Measurements from ENCODE around the gene TCEAL6. TPM values are rescaled to one million over a fixed set of nuclear protein-coding genes. Genes with fewer than 3 reads are reported as not detected.
A peak's percentile ranks its signal among the peaks of the same experiment; 100 is the strongest.
"Not testable (repeated sequence)": the region's sequence is repeated elsewhere in the genome, so short reads cannot be mapped to it uniquely, and the experiment has no call there.

The TCEAL6 gene
- total RNA-seq, 4 donors from 2014 or later = not detected

GRCh38 chrX:102138064-102138463, 4.2 kb downstream of the TCEAL6 start:
- H3K27me3 ChIP-seq = no peaks in the 10 kb centered on the region
- TF ChIP-seq POLR2A (IDR thresholded peaks at IDR 0.05) (no peak), CTCF (IDR thresholded peaks at IDR 0.05) (no peak)

GRCh38 chrX:102129473-102129872, 12.8 kb downstream of the TCEAL6 start:
- H3K9me3 ChIP-seq = no peaks in the 10 kb centered on the region
- no peak overlapping the region for H3K4me3 ChIP-seq
- TF ChIP-seq CTCF (IDR thresholded peaks at IDR 0.05) (peak in 3 of 6 experiments; percentile 8 to 35 (median 31)), POLR2A (IDR thresholded peaks at IDR 0.05) (no peak)
- H3K4me1 ChIP-seq = no peaks in the 10 kb centered on the region
- DNase-seq = no peak
- no peak overlapping the region for H3K27ac ChIP-seq
- H3K36me3 ChIP-seq = no peaks in the 10 kb centered on the region
- no peaks in the 10 kb centered on the region for H3K27me3 ChIP-seq

More at GRCh38 chrX:102138064-102138463, 4.2 kb downstream of the TCEAL6 start:
- Histone ChIP-seq H3K36me3 (no peaks in the 10 kb centered on the region), H3K27ac (no peak overlapping the region), H3K4me1 (no peaks in the 10 kb centered on the region), H3K9me3 (no peaks in the 10 kb centered on the region), H3K4me3 (no peak overlapping the region)
- no peak for DNase-seq

- no peaks in the 10 kb centered on the region for H3K4me1 ChIP-seq
- TF ChIP-seq CTCF (IDR thresholded peaks at IDR 0.05) (no peak), POLR2A (IDR thresholded peaks at IDR 0.05) (no peak)
- no peaks in the 10 kb centered on the region for H3K9me3 ChIP-seq
- H3K27ac ChIP-seq = no peak overlapping the region
- H3K4me3 ChIP-seq = no peak overlapping the region
- no peaks in the 10 kb centered on the region for H3K36me3 ChIP-seq
- DNase-seq = no peak
- H3K27me3 ChIP-seq = no peaks in the 10 kb centered on the region
Measured at GRCh38 chrX:102126863-102127262, 15.4 kb downstream of the TCEAL6 start.

- DNase-seq, H3K27ac ChIP-seq, H3K4me1 ChIP-seq, H3K27me3 ChIP-seq, H3K36me3 ChIP-seq, H3K9me3 ChIP-seq: not testable (repeated sequence)
- H3K4me3 ChIP-seq = peak overlapping the region in 1 of 4 donors; percentile 14
Measured at GRCh38 chrX:102126080-102126818, 16.0 kb downstream of the TCEAL6 start.

GRCh38 chrX:102125436-102125835, 16.8 kb downstream of the TCEAL6 start, which contains the start of gene TCEAL2:
Gene TCEAL2, plus strand, starts transcription at chrX:102125679. Its CDS starts 1,152 bp downstream, at chrX:102126831.
- H3K36me3 ChIP-seq, H3K27me3 ChIP-seq, H3K27ac ChIP-seq, H3K4me1 ChIP-seq, H3K9me3 ChIP-seq, DNase-seq: not testable (repeated sequence)
- peak within 1 kb of the TSS in 1 of 4 donors; percentile 14 for H3K4me3 ChIP-seq

DNA sequence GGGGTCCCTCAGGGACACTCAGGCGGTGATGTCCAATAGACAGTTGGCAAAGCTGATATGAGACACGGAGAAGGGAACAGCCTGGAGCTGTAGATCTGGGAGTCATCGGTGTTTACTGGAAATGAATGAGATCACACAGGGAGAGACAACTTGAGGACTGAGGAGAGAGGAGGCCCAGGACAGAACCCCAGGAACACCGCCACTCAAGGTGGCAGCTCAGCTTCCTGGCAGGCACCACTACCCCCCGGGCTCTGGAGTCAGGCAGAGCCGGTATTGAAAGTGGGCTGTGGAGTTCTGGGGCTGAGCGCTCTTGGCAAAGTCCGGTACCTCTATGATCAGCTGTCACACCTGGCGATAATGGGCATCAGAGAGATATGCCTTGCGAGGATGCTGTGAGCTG, 17.3 kb downstream of the TCEAL6 start:
- not testable (repeated sequence) for H3K9me3 ChIP-seq, H3K4me3 ChIP-seq, H3K4me1 ChIP-seq, H3K27me3 ChIP-seq, H3K36me3 ChIP-seq, DNase-seq, H3K27ac ChIP-seq

DNA sequence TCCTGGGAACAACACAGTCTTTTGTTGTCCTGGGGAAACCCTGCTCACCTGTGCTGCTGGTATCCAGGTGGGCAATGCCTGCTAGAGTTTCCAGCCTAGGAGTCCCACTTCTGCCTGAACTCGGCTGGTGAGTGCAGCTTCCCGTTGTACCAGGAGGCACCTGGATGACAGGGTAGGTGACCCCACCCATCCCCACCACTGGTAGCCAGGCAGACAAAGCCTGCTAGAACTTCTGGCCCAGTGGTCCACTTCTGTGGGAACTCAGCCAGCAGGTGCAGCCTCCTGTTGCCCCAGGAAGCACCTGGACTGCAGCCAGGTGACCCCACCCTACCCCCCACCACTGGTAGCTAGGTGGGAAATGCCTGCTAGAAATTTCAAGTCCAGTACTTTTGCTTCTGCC, 26.5 kb downstream of the TCEAL6 start:
- no peaks in the 10 kb centered on the region for H3K9me3 ChIP-seq
- H3K36me3 ChIP-seq = no peaks in the 10 kb centered on the region
- no peaks in the 10 kb centered on the region for H3K4me1 ChIP-seq
- H3K27ac ChIP-seq = no peak overlapping the region
- no peak overlapping the region for H3K4me3 ChIP-seq
- H3K27me3 ChIP-seq = no peaks in the 10 kb centered on the region
- TF ChIP-seq POLR2A (IDR thresholded peaks at IDR 0.05) = no peak
- no peak for TF ChIP-seq CTCF (IDR thresholded peaks at IDR 0.05)
- no peak for DNase-seq
